Vagina (tissue), 2 donors: ENCODE data around the gene B3GNT3.
"Not testable (repeated sequence)": the region's sequence is repeated elsewhere in the genome, so short reads cannot be mapped to it uniquely, and the experiment has no call there.

Source experiments
- POLR2A ChIP-seq, 2 donors: fragments of 450-650 bp; IDR thresholded peaks; one replicate each; pipeline ENCODE4 v1.6.1; 2017; ENCODE audit warnings: antibody characterized with exemption in 2 of 2, mild to moderate bottlenecking in 2 of 2, moderate library complexity in 2 of 2
- POLR2AphosphoS5 ChIP-seq, 2 donors: sonication (generic); formaldehyde crosslinking; IDR thresholded peaks; one replicate each; pipeline ENCODE4 v1.9.0; 2017; ENCODE audit warnings: antibody characterized with exemption in 2 of 2, mild to moderate bottlenecking in 2 of 2, low read depth in 1 of 2; ENCODE audit not compliant: insufficient read depth in 1 of 2
- TF ChIP-seq, protein P1 (sequence below), 3 experiments: fragments of 450-650 bp in 2 of 3; fragments of 200-600 bp in 1 of 3; sonication (generic) in 1 of 3; IDR thresholded peaks; one replicate each; pipeline ENCODE4 v1.5.1; 2017 to 2019; ENCODE audit warnings: antibody characterized with exemption in 3 of 3, mild to moderate bottlenecking in 2 of 3, moderate library complexity in 2 of 3

DNA sequence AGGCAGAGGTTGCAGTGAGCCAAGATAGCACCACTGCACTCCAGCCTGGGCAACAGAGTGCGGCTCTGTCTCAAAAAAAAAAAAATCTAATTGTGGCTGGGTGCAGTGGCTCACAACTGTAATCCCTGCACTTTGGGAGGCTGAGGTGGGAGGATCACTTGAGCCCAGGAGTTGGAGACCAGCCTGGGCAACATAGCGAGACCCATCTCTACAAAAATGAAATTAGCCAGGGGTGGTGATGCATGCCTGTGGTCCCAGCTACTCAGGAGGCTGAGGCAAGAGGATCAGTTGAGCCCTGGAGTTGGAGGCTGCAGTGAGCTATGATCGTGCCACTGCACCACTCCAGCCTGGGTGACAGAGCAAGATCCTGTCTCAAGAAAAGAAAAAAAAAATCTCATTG is 3.7 kb downstream of the B3GNT3 start:
- TF ChIP-seq, protein P1, sequence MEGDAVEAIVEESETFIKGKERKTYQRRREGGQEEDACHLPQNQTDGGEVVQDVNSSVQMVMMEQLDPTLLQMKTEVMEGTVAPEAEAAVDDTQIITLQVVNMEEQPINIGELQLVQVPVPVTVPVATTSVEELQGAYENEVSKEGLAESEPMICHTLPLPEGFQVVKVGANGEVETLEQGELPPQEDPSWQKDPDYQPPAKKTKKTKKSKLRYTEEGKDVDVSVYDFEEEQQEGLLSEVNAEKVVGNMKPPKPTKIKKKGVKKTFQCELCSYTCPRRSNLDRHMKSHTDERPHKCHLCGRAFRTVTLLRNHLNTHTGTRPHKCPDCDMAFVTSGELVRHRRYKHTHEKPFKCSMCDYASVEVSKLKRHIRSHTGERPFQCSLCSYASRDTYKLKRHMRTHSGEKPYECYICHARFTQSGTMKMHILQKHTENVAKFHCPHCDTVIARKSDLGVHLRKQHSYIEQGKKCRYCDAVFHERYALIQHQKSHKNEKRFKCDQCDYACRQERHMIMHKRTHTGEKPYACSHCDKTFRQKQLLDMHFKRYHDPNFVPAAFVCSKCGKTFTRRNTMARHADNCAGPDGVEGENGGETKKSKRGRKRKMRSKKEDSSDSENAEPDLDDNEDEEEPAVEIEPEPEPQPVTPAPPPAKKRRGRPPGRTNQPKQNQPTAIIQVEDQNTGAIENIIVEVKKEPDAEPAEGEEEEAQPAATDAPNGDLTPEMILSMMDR (IDR thresholded peaks at IDR 0.05): not testable (repeated sequence)
- not testable (repeated sequence) for TF ChIP-seq POLR2AphosphoS5 (IDR thresholded peaks at IDR 0.05; ENCODE audit: insufficient read depth in 1 of 2, low read depth in 1 of 2); POLR2A (IDR thresholded peaks at IDR 0.05)
